KMS-11 (cell line): Measurements from ENCODE around the gene CITED2.

ENCODE experiments used
- H2AFZ ChIP-seq: fragments of 200-600 bp; sonication (generic); 2 replicates; pipeline ENCODE4 v1.6.1; 2016; ENCODE audit warnings: antibody characterized with exemption, mixed run types, low read depth
- H3K27ac ChIP-seq: fragments of 200-600 bp; sonication (generic); 2 replicates; pipeline ENCODE4 v1.6.1; 2016; ENCODE audit warnings: mild to moderate bottlenecking, mixed run types
- H3K27me3 ChIP-seq: fragments of 200-600 bp; sonication (generic); 2 replicates; pipeline ENCODE4 v1.6.1; 2017; ENCODE audit warnings: mild to moderate bottlenecking, low read depth, mixed run types, moderate library complexity; ENCODE audit not compliant: insufficient read depth
- H3K36me3 ChIP-seq: fragments of 200-600 bp; sonication (generic); 2 replicates; pipeline ENCODE4 v1.6.1; 2017; ENCODE audit warnings: mild to moderate bottlenecking, mixed run types; ENCODE audit not compliant: insufficient read depth
- H3K4me1 ChIP-seq: fragments of 200-600 bp; sonication (generic); 2 replicates; pipeline ENCODE4 v1.6.1; 2016; ENCODE audit warnings: mild to moderate bottlenecking, low read depth, mixed run types; ENCODE audit not compliant: poor library complexity, severe bottlenecking
- H3K4me2 ChIP-seq: fragments of 200-600 bp; sonication (generic); 2 replicates; pipeline ENCODE4 v1.7.0; 2016; ENCODE audit warnings: mild to moderate bottlenecking, mixed run types
- H3K4me3 ChIP-seq: fragments of 200-600 bp; sonication (generic); IDR thresholded peaks from 2 replicates; pipeline ENCODE4 v1.6.1; 2017; ENCODE audit warnings: low read depth, low read length, mixed read lengths; ENCODE audit not compliant: insufficient read depth
- H3K79me2 ChIP-seq: fragments of 200-600 bp; sonication (generic); 2 replicates; pipeline ENCODE4 v1.6.1; 2016; ENCODE audit warnings: low read depth, mixed run types; ENCODE audit not compliant: insufficient read depth
- H3K9ac ChIP-seq: fragments of 200-600 bp; sonication (generic); 2 replicates; pipeline ENCODE4 v1.6.1; 2016; ENCODE audit warnings: mild to moderate bottlenecking, mixed run types
- H4K20me1 ChIP-seq: fragments of 200-600 bp; sonication (generic); 2 replicates; pipeline ENCODE4 v1.6.1; 2016; ENCODE audit warnings: mild to moderate bottlenecking, mixed run types; ENCODE audit not compliant: insufficient read depth
- CTCF ChIP-seq: fragments of 200-600 bp; sonication (generic); conservative IDR thresholded peaks from 2 replicates; pipeline ENCODE4 v1.6.1; 2017; ENCODE audit warnings: low read depth, mild to moderate bottlenecking, antibody characterized with exemption, low read length, moderate library complexity, mixed read lengths

CITED2 gene

GRCh38 chr6:139376604-139377218, 2.3 kb upstream of the CITED2 start:
- Histone ChIP-seq H2AFZ (peak overlapping the region; percentile 91), H3K79me2 (peaks cover 26% of the 10 kb centered on the region), H3K27me3 (no peaks in the 10 kb centered on the region), H3K4me3 (no peak overlapping the region), H3K4me1 (peaks cover 10% of the 10 kb centered on the region), H3K36me3 (no peaks in the 10 kb centered on the region), H3K4me2 (peak overlapping the region; percentile 87), H3K27ac (peak overlapping the region; percentile 100), H3K9ac (peak overlapping the region; percentile 100), H4K20me1 (peaks cover 7% of the 10 kb centered on the region)
- no peak for TF ChIP-seq CTCF

- no peak overlapping the region for H3K4me3 ChIP-seq
- peak overlapping the region; percentile 87 for H3K4me2 ChIP-seq
- H3K27ac ChIP-seq: peak overlapping the region; percentile 100
- no peaks in the 10 kb centered on the region for H3K27me3 ChIP-seq
- peak overlapping the region; percentile 100 for H3K9ac ChIP-seq
- no peak for TF ChIP-seq CTCF
- H4K20me1 ChIP-seq: peaks cover 7% of the 10 kb centered on the region
- peaks cover 17% of the 10 kb centered on the region for H3K4me1 ChIP-seq
- H3K36me3 ChIP-seq: no peaks in the 10 kb centered on the region
- H2AFZ ChIP-seq: peak overlapping the region; percentile 91
- peaks cover 33% of the 10 kb centered on the region for H3K79me2 ChIP-seq
Observed at GRCh38 chr6:139376017-139376330, 1.5 kb upstream of the CITED2 start.

- Histone ChIP-seq H3K4me2 (peak overlapping the region; percentile 87), H3K4me3 (no peak overlapping the region), H3K4me1 (peaks cover 23% of the 10 kb centered on the region), H3K79me2 (peaks cover 37% of the 10 kb centered on the region), H3K27ac (peak overlapping the region; percentile 100), H2AFZ (peak overlapping the region; percentile 91), H4K20me1 (peaks cover 7% of the 10 kb centered on the region), H3K27me3 (no peaks in the 10 kb centered on the region), H3K36me3 (no peaks in the 10 kb centered on the region), H3K9ac (peak overlapping the region; percentile 100)
- TF ChIP-seq CTCF: no peak
Observed at GRCh38 chr6:139375226-139376016, 973 bp upstream of the CITED2 start.

GRCh38 chr6:139373928-139374356, 506 bp downstream of the CITED2 start:
- Histone ChIP-seq H3K79me2 (peaks cover 37% of the 10 kb centered on the region), H2AFZ (no peak overlapping the region), H3K36me3 (no peaks in the 10 kb centered on the region), H4K20me1 (peaks cover 7% of the 10 kb centered on the region), H3K4me1 (peaks cover 37% of the 10 kb centered on the region), H3K9ac (peak overlapping the region; percentile 100), H3K4me2 (peak overlapping the region; percentile 61), H3K27ac (peak overlapping the region; percentile 100), H3K27me3 (no peaks in the 10 kb centered on the region), H3K4me3 (no peak overlapping the region)
- no peak for TF ChIP-seq CTCF
